ENCODE measurements around the gene FRS3. TPM values are rescaled to one million over a fixed set of nuclear protein-coding genes. Genes with fewer than 3 reads are reported as not detected.
A peak's percentile ranks its signal among the peaks of the same experiment; 100 is the strongest.

Gene FRS3
- total and polyA plus RNA-seq, 2 of the 13 experiments (the other 11 are each of a cell fraction or from before 2014, with no cell fraction given) = 3.0 to 7.4 TPM

DNA sequence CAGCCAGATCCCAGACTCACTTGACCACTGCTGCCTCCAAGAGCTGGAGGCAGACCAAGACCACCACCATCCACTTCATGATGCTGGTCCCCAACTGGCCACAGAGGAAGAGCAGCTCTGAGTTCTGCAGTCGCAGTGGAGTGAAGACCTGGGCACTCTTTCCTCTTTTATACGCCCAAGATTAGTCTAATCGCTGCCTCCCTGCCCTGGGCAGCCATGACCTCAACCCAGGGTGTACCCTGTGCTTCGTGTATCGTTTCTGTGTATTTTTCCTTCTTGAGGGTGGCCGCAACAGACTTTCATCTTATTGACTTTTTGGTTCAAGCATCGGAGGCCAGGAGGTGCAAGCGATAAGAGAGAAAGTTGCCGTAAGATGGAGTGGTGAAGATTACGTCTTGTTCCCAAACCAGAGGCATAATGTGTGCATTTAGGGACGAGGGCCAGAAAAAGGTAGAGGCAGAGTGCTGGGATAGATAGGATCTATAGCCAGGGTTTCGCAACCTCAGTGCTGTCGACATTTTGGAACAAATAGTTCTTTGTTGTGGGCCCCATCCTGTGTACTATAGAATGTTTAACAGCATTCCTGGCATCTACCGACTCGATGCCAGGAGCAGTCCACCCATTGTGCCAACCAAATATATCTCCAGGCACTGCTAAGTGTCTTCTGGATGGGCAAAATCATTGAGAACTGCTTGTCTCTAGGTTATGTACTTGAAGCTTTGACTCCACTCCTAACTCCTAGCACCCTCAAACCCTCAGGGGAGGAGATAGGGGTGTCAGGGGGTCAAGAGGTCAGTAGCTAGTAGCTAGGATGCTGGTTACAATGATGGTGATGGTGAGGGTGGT lies 32.2 kb downstream of the FRS3 start, which contains the start of gene PGC (continued):
- TF ChIP-seq SNAPC4 (CRISPR knock-in tag; IDR thresholded peaks at IDR 0.05) (peak; percentile 54; the same call in 1 of the 2 replicates), CCDC6 (CRISPR knock-in tag; IDR thresholded peaks at IDR 0.05) (0 out of 2 replicates have a peak, but pooled peaks have one; percentile 37), PTBP1 (IDR thresholded peaks at IDR 0.05; ENCODE audit: low read depth, low read length, poor library complexity, severe bottlenecking) (no peak), ATF5 (CRISPR knock-in tag; IDR thresholded peaks at IDR 0.05; ENCODE audit: low read depth) (no peak), ZBTB44 (CRISPR knock-in tag; IDR thresholded peaks at IDR 0.05) (no peak), NONO (IDR thresholded peaks at IDR 0.05) (no peak), NONO (CRISPR knock-in tag; conservative IDR thresholded peaks at IDR 0.05) (peak; percentile 97), ZNF17 (CRISPR knock-in tag; IDR thresholded peaks at IDR 0.05) (no peak), FOXA1 (IDR thresholded peaks at IDR 0.05) (no peak), FOXA1 (CRISPR knock-in tag; IDR thresholded peaks at IDR 0.05) (peak; percentile 94), MTA1 (CRISPR knock-in tag; IDR thresholded peaks at IDR 0.05; ENCODE audit: borderline replicate concordance) (peak; percentile 91), ZNF256 (CRISPR knock-in tag; conservative IDR thresholded peaks at IDR 0.05) (no peak), YEATS2 (CRISPR knock-in tag; IDR thresholded peaks at IDR 0.05; ENCODE audit: borderline replicate concordance) (no peak; the same call in 1 of the 2 replicates), ZNF773 (CRISPR knock-in tag; IDR thresholded peaks at IDR 0.05; ENCODE audit: borderline replicate concordance) (no peak), DDIT3 (CRISPR knock-in tag; IDR thresholded peaks at IDR 0.05) (no peak), ZZZ3 (CRISPR knock-in tag; IDR thresholded peaks at IDR 0.05; ENCODE audit: borderline replicate concordance) (no peak), PCBP1 (IDR thresholded peaks at IDR 0.05; ENCODE audit: borderline replicate concordance, low read depth, low read length) (no peak), ZNF546 (CRISPR knock-in tag; conservative IDR thresholded peaks at IDR 0.05) (no peak)
- TF ChIP-seq, protein P1, sequence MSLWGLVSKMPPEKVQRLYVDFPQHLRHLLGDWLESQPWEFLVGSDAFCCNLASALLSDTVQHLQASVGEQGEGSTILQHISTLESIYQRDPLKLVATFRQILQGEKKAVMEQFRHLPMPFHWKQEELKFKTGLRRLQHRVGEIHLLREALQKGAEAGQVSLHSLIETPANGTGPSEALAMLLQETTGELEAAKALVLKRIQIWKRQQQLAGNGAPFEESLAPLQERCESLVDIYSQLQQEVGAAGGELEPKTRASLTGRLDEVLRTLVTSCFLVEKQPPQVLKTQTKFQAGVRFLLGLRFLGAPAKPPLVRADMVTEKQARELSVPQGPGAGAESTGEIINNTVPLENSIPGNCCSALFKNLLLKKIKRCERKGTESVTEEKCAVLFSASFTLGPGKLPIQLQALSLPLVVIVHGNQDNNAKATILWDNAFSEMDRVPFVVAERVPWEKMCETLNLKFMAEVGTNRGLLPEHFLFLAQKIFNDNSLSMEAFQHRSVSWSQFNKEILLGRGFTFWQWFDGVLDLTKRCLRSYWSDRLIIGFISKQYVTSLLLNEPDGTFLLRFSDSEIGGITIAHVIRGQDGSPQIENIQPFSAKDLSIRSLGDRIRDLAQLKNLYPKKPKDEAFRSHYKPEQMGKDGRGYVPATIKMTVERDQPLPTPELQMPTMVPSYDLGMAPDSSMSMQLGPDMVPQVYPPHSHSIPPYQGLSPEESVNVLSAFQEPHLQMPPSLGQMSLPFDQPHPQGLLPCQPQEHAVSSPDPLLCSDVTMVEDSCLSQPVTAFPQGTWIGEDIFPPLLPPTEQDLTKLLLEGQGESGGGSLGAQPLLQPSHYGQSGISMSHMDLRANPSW (CRISPR knock-in tag; IDR thresholded peaks at IDR 0.05; ENCODE audit: borderline replicate concordance) = peak; percentile 58
